ENCODE results near the gene HEBP1. TPM values are rescaled to one million over a fixed set of nuclear protein-coding genes. Genes with fewer than 3 reads are reported as not detected.

The HEBP1 gene
- total RNA-seq, 1 experiment from 2014 or later = 19.3 TPM

DNA sequence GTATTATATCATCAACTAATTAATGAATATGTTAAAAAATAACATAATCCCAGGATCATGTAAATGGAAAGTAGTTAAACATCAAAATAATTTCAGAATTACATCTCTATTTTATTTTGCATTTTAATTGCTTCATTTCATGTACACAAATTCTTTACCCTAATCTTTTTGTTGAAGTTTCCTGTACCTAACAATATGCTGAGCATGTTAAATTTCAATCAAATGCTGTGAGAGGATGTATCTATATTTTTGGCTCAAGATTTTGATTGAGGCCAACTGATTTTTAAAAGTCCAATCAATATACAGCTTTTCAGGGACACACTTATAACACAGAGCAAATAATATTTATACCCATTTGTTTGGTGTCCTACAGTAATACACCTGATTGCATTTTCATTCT lies 54.5 kb downstream of the HEBP1 start:
- intact Hi-C loops (cut with micrococcal nuclease; ENCODE audit: unreplicated experiment) = no loop called here
- POLR2A ChIA-PET = no interaction called here
- Histone ChIP-seq H3K9me3 (ENCODE audit: control insufficient read depth, insufficient read depth, low read depth, low read length) (no peaks in the 10 kb centered on the region), H3K27ac (ENCODE audit: low read length) (no peak overlapping the region), H3K36me3 (ENCODE audit: control insufficient read depth, insufficient read depth, low read length) (no peaks in the 10 kb centered on the region; the same call in 1 of the 2 replicates), H3K4me1 (ENCODE audit: control insufficient read depth, insufficient read depth, low read length) (peaks cover 4% of the 10 kb centered on the region; the same call in 1 of the 2 replicates), H3K27me3 (ENCODE audit: control insufficient read depth, insufficient read depth, low read length) (no peaks in the 10 kb centered on the region), H3K4me3 (ENCODE audit: low read depth in 2 of 2, low read length in 2 of 2) (no peak overlapping the region)
- no peak for TF ChIP-seq POLR2AphosphoS5 (IDR thresholded peaks at IDR 0.05; ENCODE audit: low read depth, low read length)
- TF ChIP-seq, protein P1, sequence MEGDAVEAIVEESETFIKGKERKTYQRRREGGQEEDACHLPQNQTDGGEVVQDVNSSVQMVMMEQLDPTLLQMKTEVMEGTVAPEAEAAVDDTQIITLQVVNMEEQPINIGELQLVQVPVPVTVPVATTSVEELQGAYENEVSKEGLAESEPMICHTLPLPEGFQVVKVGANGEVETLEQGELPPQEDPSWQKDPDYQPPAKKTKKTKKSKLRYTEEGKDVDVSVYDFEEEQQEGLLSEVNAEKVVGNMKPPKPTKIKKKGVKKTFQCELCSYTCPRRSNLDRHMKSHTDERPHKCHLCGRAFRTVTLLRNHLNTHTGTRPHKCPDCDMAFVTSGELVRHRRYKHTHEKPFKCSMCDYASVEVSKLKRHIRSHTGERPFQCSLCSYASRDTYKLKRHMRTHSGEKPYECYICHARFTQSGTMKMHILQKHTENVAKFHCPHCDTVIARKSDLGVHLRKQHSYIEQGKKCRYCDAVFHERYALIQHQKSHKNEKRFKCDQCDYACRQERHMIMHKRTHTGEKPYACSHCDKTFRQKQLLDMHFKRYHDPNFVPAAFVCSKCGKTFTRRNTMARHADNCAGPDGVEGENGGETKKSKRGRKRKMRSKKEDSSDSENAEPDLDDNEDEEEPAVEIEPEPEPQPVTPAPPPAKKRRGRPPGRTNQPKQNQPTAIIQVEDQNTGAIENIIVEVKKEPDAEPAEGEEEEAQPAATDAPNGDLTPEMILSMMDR (IDR thresholded peaks at IDR 0.05) = no peak
- TF ChIP-seq, protein P2, sequence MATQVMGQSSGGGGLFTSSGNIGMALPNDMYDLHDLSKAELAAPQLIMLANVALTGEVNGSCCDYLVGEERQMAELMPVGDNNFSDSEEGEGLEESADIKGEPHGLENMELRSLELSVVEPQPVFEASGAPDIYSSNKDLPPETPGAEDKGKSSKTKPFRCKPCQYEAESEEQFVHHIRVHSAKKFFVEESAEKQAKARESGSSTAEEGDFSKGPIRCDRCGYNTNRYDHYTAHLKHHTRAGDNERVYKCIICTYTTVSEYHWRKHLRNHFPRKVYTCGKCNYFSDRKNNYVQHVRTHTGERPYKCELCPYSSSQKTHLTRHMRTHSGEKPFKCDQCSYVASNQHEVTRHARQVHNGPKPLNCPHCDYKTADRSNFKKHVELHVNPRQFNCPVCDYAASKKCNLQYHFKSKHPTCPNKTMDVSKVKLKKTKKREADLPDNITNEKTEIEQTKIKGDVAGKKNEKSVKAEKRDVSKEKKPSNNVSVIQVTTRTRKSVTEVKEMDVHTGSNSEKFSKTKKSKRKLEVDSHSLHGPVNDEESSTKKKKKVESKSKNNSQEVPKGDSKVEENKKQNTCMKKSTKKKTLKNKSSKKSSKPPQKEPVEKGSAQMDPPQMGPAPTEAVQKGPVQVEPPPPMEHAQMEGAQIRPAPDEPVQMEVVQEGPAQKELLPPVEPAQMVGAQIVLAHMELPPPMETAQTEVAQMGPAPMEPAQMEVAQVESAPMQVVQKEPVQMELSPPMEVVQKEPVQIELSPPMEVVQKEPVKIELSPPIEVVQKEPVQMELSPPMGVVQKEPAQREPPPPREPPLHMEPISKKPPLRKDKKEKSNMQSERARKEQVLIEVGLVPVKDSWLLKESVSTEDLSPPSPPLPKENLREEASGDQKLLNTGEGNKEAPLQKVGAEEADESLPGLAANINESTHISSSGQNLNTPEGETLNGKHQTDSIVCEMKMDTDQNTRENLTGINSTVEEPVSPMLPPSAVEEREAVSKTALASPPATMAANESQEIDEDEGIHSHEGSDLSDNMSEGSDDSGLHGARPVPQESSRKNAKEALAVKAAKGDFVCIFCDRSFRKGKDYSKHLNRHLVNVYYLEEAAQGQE (IDR thresholded peaks at IDR 0.05; ENCODE audit: insufficient read depth in 1 of 2, low read depth in 2 of 2, low read length in 1 of 2) = no peak
- no peak for TF ChIP-seq TCF7L2 (IDR thresholded peaks at IDR 0.05; ENCODE audit: low read depth, low read length)
- no peak for TF ChIP-seq SIN3A (IDR thresholded peaks at IDR 0.05; ENCODE audit: borderline replicate concordance, insufficient read depth, low read depth, low read length)
- CTCF ChIA-PET = no interaction called here
- BruUV-seq (replicated peaks) = TSS peak; percentile 48
- no peak for ATAC-seq
- in situ Hi-C loops (cut with HindIII; ENCODE audit: low pct_unique_long_range_greater_than_20kb, low sequenced_read_pairs) = no loop called here
- DNase-seq (ENCODE audit: low read depth, low spot score) = no peak

DNA sequence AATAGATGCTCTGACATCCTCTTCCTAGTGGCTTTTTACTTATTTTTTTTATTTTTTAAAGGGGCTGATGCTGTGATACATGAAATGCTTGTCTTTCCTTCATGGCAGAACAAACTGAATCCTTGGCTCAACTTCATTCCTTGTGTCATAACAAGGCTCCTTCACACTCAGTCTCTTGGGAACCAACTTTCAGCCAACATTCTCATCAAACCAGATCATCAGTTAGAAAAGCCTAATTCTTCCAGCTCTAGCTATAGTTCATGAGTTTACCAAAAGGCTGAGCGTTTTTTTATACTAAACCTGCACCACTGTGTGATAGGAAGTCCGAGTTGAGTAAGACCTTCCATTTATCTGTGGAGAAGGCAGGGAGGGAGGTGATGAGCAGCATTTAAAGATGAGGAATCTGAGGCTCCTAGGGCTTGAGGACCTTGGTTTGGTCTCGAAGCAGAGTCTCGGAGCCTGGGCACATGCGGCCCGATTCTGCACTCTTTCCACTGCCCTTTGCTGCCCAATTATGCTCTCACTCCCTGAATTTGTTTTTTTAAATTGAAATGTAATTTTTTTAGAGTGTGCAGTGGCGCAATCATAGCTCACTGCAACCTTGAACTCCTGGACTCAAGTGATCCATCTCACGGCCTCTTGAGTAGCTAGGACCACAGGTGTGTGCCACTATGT lies 56.3 kb downstream of the HEBP1 start:
- ChIA-PET CTCF (no interaction called here), POLR2A (no interaction called here)
- no peak for DNase-seq (ENCODE audit: low read depth, low spot score)
- no peak overlapping the region for H3K4me3 ChIP-seq (ENCODE audit: low read depth in 2 of 2, low read length in 2 of 2)
- no peaks in the 10 kb centered on the region; the same call in 1 of the 2 replicates for H3K36me3 ChIP-seq (ENCODE audit: control insufficient read depth, insufficient read depth, low read length)
- TF ChIP-seq, protein P2 (IDR thresholded peaks at IDR 0.05; ENCODE audit: insufficient read depth in 1 of 2, low read depth in 2 of 2, low read length in 1 of 2) = no peak
- no peaks in the 10 kb centered on the region for H3K9me3 ChIP-seq (ENCODE audit: control insufficient read depth, insufficient read depth, low read depth, low read length)
- no peaks in the 10 kb centered on the region for H3K27me3 ChIP-seq (ENCODE audit: control insufficient read depth, insufficient read depth, low read length)
- no TSS peak for BruUV-seq (replicated peaks)
- ATAC-seq = no peak
- peaks cover 4% of the 10 kb centered on the region; the same call in 1 of the 2 replicates for H3K4me1 ChIP-seq (ENCODE audit: control insufficient read depth, insufficient read depth, low read length)
- in situ Hi-C loops (cut with HindIII; ENCODE audit: low pct_unique_long_range_greater_than_20kb, low sequenced_read_pairs) = no loop called here
- no peak overlapping the region for H3K27ac ChIP-seq (ENCODE audit: low read length)
- intact Hi-C loops (cut with micrococcal nuclease; ENCODE audit: unreplicated experiment) = no loop called here
